CD8-positive, alpha-beta memory T cell (primary cell): Measurements from ENCODE around the gene SCO2. TPM values are rescaled to one million over a fixed set of nuclear protein-coding genes. Genes with fewer than 3 reads are reported as not detected.

Experiments used
- CTCF ChIA-PET: fragments of 350-600 bp; sonication (Branson Sonifier 250); formaldehyde crosslinking; loops from one replicate; lab custom pipeline; 2021; ENCODE audit warnings: antibody characterized with exemption; lab: Charles Lee
- POLR2A ChIA-PET: fragments of 350-600 bp; sonication (Branson Sonifier 250); formaldehyde crosslinking; loops from one replicate; lab custom pipeline; 2021; ENCODE audit warnings: antibody characterized with exemption; lab: Charles Lee
- DNase-seq, 5 donors: peaks; one replicate each; pipeline versions ENCODE4 v3.0.0 to v3.0.0-alpha.2; 2020 to 2022; ENCODE audit warnings: mixed read lengths in 1 of 5
- H3K27ac ChIP-seq: one replicate; pipeline ENCODE4 v1.7.0; 2013; ENCODE audit warnings: low read depth, mild to moderate bottlenecking, low read length, moderate library complexity
- H3K27me3 ChIP-seq: 2 replicates; pipeline ENCODE4 v1.7.0; 2013; ENCODE audit warnings: low read length, mild to moderate bottlenecking; ENCODE audit not compliant: insufficient read depth, poor library complexity, severe bottlenecking
- H3K36me3 ChIP-seq: 2 replicates; pipeline ENCODE4 v1.7.0; 2013; ENCODE audit warnings: mild to moderate bottlenecking, low read length, moderate library complexity; ENCODE audit not compliant: insufficient read depth
- H3K4me1 ChIP-seq: 2 replicates; pipeline ENCODE4 v1.7.0; 2013; ENCODE audit warnings: mild to moderate bottlenecking, low read length, moderate library complexity; ENCODE audit not compliant: insufficient read depth
- H3K4me3 ChIP-seq: 2 replicates; pipeline ENCODE4 v1.7.0; 2013; ENCODE audit warnings: mild to moderate bottlenecking, low read length
- H3K9me3 ChIP-seq: 2 replicates; pipeline ENCODE4 v1.7.0; 2013; ENCODE audit warnings: mild to moderate bottlenecking, low read length
- H3K27ac Mint-ChIP-seq, 8 donors: one replicate each; pipeline ENCODE4 v1.8.0; 2020 to 2021; ENCODE audit warnings: mixed read lengths in 8 of 8, mild to moderate bottlenecking in 6 of 8, inconsistent platforms in 3 of 8, moderate library complexity in 3 of 8
- H3K27me3 Mint-ChIP-seq, 2 donors: one replicate each; pipeline ENCODE4 v1.8.0; 2020 to 2021; ENCODE audit warnings: mixed read lengths in 2 of 2, mild to moderate bottlenecking in 1 of 2, moderate library complexity in 1 of 2
- H3K36me3 Mint-ChIP-seq, 3 donors: one replicate each; pipeline ENCODE4 v1.8.0; 2020 to 2021; ENCODE audit warnings: mixed read lengths in 3 of 3, inconsistent platforms in 1 of 3, mild to moderate bottlenecking in 1 of 3
- H3K4me1 Mint-ChIP-seq, 3 donors: one replicate each; pipeline ENCODE4 v1.8.0; 2020 to 2021; ENCODE audit warnings: mixed read lengths in 3 of 3, inconsistent platforms in 1 of 3, mild to moderate bottlenecking in 1 of 3
- H3K4me3 Mint-ChIP-seq, 7 donors: one replicate each; pipeline ENCODE4 v1.8.0; 2020 to 2021; ENCODE audit warnings: mixed read lengths in 7 of 7, mild to moderate bottlenecking in 6 of 7, moderate library complexity in 4 of 7, inconsistent platforms in 2 of 7
- H3K9me3 Mint-ChIP-seq, 5 donors: one replicate each; pipeline ENCODE4 v1.8.0; 2020 to 2022; ENCODE audit warnings: mixed read lengths in 5 of 5, mild to moderate bottlenecking in 3 of 5, moderate library complexity in 2 of 5, inconsistent platforms in 1 of 5
- polyA plus RNA-seq: library from polyadenylated mRNA; unstranded; fragments of 300-500 nt; fragmentation: Illumina TruSeq; gene quantifications from one replicate; pipeline ENCODE4 v1.2.3, GENCODE V29; 2021
- total RNA-seq, 2 experiments: library from RNA; stranded (reverse); gene quantifications; one replicate each; pipeline ENCODE4 v1.2.3, GENCODE V29; 2021

SCO2 gene
- total and polyA plus RNA-seq, 3 experiments from 2014 or later: 2.4 to 6.5 (median 3.5) TPM

- POLR2A ChIA-PET: interaction anchor here (0.7 to 1.7 kb wide), 5 partner anchors 8 to 90 kb away, joined by 3 to 8 read pairs (median 4); partner anchors contain the start of gene SYCE3
- no peaks in the 10 kb centered on the region for H3K9me3 ChIP-seq
- H3K36me3 ChIP-seq: no peaks in the 10 kb centered on the region
- peak overlapping the region; percentile 90 to 94 (median 92) for H3K4me3 Mint-ChIP-seq
- DNase-seq: peak; percentile 45 to 87 (median 67)
- no peaks in the 10 kb centered on the region for H3K27me3 Mint-ChIP-seq
- peak overlapping the region; percentile 92 for H3K27ac ChIP-seq
- CTCF ChIA-PET: interaction anchor here (1.1 to 1.5 kb wide), 2 partner anchors 9 to 17 kb away, joined by 3 read pairs; no protein-coding TSS in a partner anchor
- no peaks in the 10 kb centered on the region for H3K27me3 ChIP-seq
- H3K4me1 ChIP-seq: peaks cover 21% of the 10 kb centered on the region
- H3K9me3 Mint-ChIP-seq: no peaks in the 10 kb centered on the region
- peak overlapping the region; percentile 84 for H3K4me3 ChIP-seq
- H3K36me3 Mint-ChIP-seq: peaks cover 0 to 1% (median 0%) of the 10 kb centered on the region in 3 donors
- H3K4me1 Mint-ChIP-seq: peaks cover 22 to 34% (median 26%) of the 10 kb centered on the region in 3 donors
- H3K27ac Mint-ChIP-seq: peak overlapping the region; percentile 96 to 99 (median 98)
Observed at GRCh38 chr22:50530877-50531545, 5.6 kb upstream of the SCO2 start.

GRCh38 chr22:50530580-50530876, 5.1 kb upstream of the SCO2 start:
- Histone ChIP-seq H3K36me3 (no peaks in the 10 kb centered on the region), H3K4me1 (peaks cover 21% of the 10 kb centered on the region), H3K4me3 (peak overlapping the region; percentile 84), H3K27me3 (no peaks in the 10 kb centered on the region), H3K27ac (peak overlapping the region; percentile 92), H3K9me3 (no peaks in the 10 kb centered on the region)
- CTCF ChIA-PET: no interaction called here
- no peak for DNase-seq
- no peaks in the 10 kb centered on the region for H3K27me3 Mint-ChIP-seq
- POLR2A ChIA-PET: interaction anchor here (0.7 to 1.4 kb wide), 2 partner anchors 9 to 90 kb away, joined by 4 read pairs; no protein-coding TSS in a partner anchor
- H3K4me1 Mint-ChIP-seq: peaks cover 22 to 34% (median 26%) of the 10 kb centered on the region in 3 donors
- H3K9me3 Mint-ChIP-seq: no peaks in the 10 kb centered on the region
- peaks cover 0 to 1% (median 0%) of the 10 kb centered on the region in 3 donors for H3K36me3 Mint-ChIP-seq
- H3K4me3 Mint-ChIP-seq: peak overlapping the region; percentile 90 to 94 (median 92)
- peak overlapping the region; percentile 88 to 99 (median 98) for H3K27ac Mint-ChIP-seq

GRCh38 chr22:50529897-50530579, 4.6 kb upstream of the SCO2 start, which contains the start of gene TYMP:
TSS of gene TYMP (minus strand) at chr22:50530012. CDS start at chr22:50529709, 303 bp downstream.
- Histone ChIP-seq H3K4me1 (peaks cover 22% of the 10 kb centered on the region), H3K4me3 (peak within 1 kb of the TSS; percentile 84), H3K27ac (peak within 1 kb of the TSS; percentile 92), H3K9me3 (no peaks in the 10 kb centered on the region), H3K36me3 (no peaks in the 10 kb centered on the region), H3K27me3 (no peaks in the 10 kb centered on the region)
- Mint-ChIP-seq H3K4me3 (peak within 1 kb of the TSS; percentile 90 to 94 (median 92)), H3K4me1 (peaks cover 22 to 34% (median 26%) of the 10 kb centered on the region in 3 donors), H3K27ac (peak within 1 kb of the TSS; percentile 96 to 99 (median 98)), H3K27me3 (no peaks in the 10 kb centered on the region), H3K36me3 (peaks cover 0 to 1% (median 0%) of the 10 kb centered on the region in 3 donors), H3K9me3 (no peaks in the 10 kb centered on the region)
- ChIA-PET POLR2A (interaction anchor here (1.0 to 1.5 kb wide), 4 partner anchors 9 to 33 kb away, joined by 3 to 11 read pairs (median 7); partner anchors contain the start of genes LMF2 and NCAPH2), CTCF (interaction anchor here (1.0 to 6.7 kb wide), 6 partner anchors 8 to 91 kb away, joined by 3 to 86 read pairs (median 4); partner anchors contain the start of genes KLHDC7B and SYCE3)
- DNase-seq: peak; percentile 37 to 75 (median 61)

GRCh38 chr22:50529416-50529896, 4.1 kb upstream of the SCO2 start:
- Histone ChIP-seq H3K4me3 (no peak overlapping the region), H3K36me3 (no peaks in the 10 kb centered on the region), H3K27me3 (no peaks in the 10 kb centered on the region), H3K9me3 (no peaks in the 10 kb centered on the region), H3K4me1 (peaks cover 27% of the 10 kb centered on the region), H3K27ac (peak overlapping the region; percentile 92)
- peak overlapping the region in 6 of 7 donors; percentile 27 to 86 (median 53) for H3K4me3 Mint-ChIP-seq
- peaks cover 0 to 6% (median 3%) of the 10 kb centered on the region in 3 donors for H3K36me3 Mint-ChIP-seq
- POLR2A ChIA-PET: interaction anchor here (1.0 to 1.5 kb wide), 4 partner anchors 10 to 34 kb away, joined by 3 to 11 read pairs (median 7); partner anchors contain the start of genes LMF2 and NCAPH2
- H3K9me3 Mint-ChIP-seq: no peaks in the 10 kb centered on the region
- CTCF ChIA-PET: interaction anchor here (1.0 to 6.7 kb wide), 6 partner anchors 9 to 91 kb away, joined by 3 to 86 read pairs (median 4); partner anchors contain the start of genes KLHDC7B and SYCE3
- DNase-seq: peak in 1 of 5 donors; percentile 60
- H3K27me3 Mint-ChIP-seq: no peaks in the 10 kb centered on the region
- H3K4me1 Mint-ChIP-seq: peaks cover 26 to 39% (median 32%) of the 10 kb centered on the region in 3 donors
- peak overlapping the region in 6 of 8 donors; percentile 29 to 99 (median 76) for H3K27ac Mint-ChIP-seq

- H3K9me3 ChIP-seq: no peaks in the 10 kb centered on the region
- H3K4me3 ChIP-seq: no peak overlapping the region
- ChIA-PET POLR2A (interaction anchor here (1.0 to 4.9 kb wide), 3 partner anchors 10 to 21 kb away, joined by 5 to 81 read pairs (median 8); partner anchors contain the start of genes LMF2 and NCAPH2), CTCF (interaction anchor here (1.4 to 6.7 kb wide), 4 partner anchors 10 to 92 kb away, joined by 3 to 86 read pairs (median 76); partner anchors contain the start of gene KLHDC7B)
- no peaks in the 10 kb centered on the region for H3K27me3 Mint-ChIP-seq
- peaks cover 26 to 42% (median 33%) of the 10 kb centered on the region in 3 donors for H3K4me1 Mint-ChIP-seq
- no peaks in the 10 kb centered on the region for H3K9me3 Mint-ChIP-seq
- H3K36me3 ChIP-seq: no peaks in the 10 kb centered on the region
- H3K27me3 ChIP-seq: no peaks in the 10 kb centered on the region
- no peak for DNase-seq
- peak overlapping the region; percentile 49 to 99 (median 90) for H3K27ac Mint-ChIP-seq
- peaks cover 33% of the 10 kb centered on the region for H3K4me1 ChIP-seq
- peaks cover 0 to 7% (median 3%) of the 10 kb centered on the region in 3 donors for H3K36me3 Mint-ChIP-seq
- H3K4me3 Mint-ChIP-seq: peak overlapping the region; percentile 71 to 93 (median 79)
- no peak overlapping the region for H3K27ac ChIP-seq
Observed at GRCh38 chr22:50528682-50529415, 3.5 kb upstream of the SCO2 start.

GRCh38 chr22:50527921-50528681, 2.7 kb upstream of the SCO2 start:
- no peak overlapping the region for H3K4me3 ChIP-seq
- peaks cover 33% of the 10 kb centered on the region for H3K4me1 ChIP-seq
- no peak overlapping the region for H3K27ac ChIP-seq
- ChIA-PET CTCF (interaction anchor here (1.4 to 6.7 kb wide), 4 partner anchors 11 to 277 kb away, joined by 4 to 86 read pairs (median 76); partner anchors contain the start of genes HDAC10 and KLHDC7B), POLR2A (interaction anchor here (0.6 to 4.9 kb wide), 5 partner anchors 11 to 145 kb away, joined by 3 to 81 read pairs (median 3); partner anchors contain the start of genes LMF2 and NCAPH2)
- Mint-ChIP-seq H3K9me3 (no peaks in the 10 kb centered on the region), H3K4me3 (peak overlapping the region; percentile 71 to 93 (median 79)), H3K36me3 (peaks cover 0 to 14% (median 3%) of the 10 kb centered on the region in 3 donors), H3K4me1 (peaks cover 24 to 46% (median 33%) of the 10 kb centered on the region in 3 donors), H3K27ac (peak overlapping the region; percentile 57 to 99 (median 90)), H3K27me3 (no peaks in the 10 kb centered on the region)
- no peak for DNase-seq
- H3K9me3 ChIP-seq: no peaks in the 10 kb centered on the region
- H3K36me3 ChIP-seq: no peaks in the 10 kb centered on the region
- H3K27me3 ChIP-seq: no peaks in the 10 kb centered on the region
